IMR-90 (cell line): ENCODE data around the gene RARS1. TPM values are rescaled to one million over a fixed set of nuclear protein-coding genes. Genes with fewer than 3 reads are reported as not detected.

ENCODE experiments used
- ATAC-seq: fragments of 200-7000 bp; cut with Tn5 transposase; 2 replicates; pipeline ENCODE4 v1.9.1; 2020; ENCODE audit warnings: low read depth, mild to moderate bottlenecking, moderate library complexity
- BruUV-seq: library from RNA; stranded (reverse); fragments of 400-500 nt; replicated peaks from 2 replicates; lab custom pipeline; 2021; lab: Mats Ljungman, UMichigan
- CTCF ChIA-PET: fragments of 300-600 bp; formaldehyde crosslinking; extraction: SDS; loops from one replicate; lab custom pipeline; 2021; ENCODE audit warnings: antibody characterized with exemption; lab: Yijun Ruan, JAX
- POLR2A ChIA-PET: fragments of 300-600 bp; sonication (Branson Sonifier 250); formaldehyde crosslinking; loops from one replicate; lab custom pipeline; 2022; ENCODE audit warnings: antibody characterized with exemption; ENCODE audit not compliant: unreplicated experiment; lab: Charles Lee
- DNase-seq: peaks from one replicate; pipeline ENCODE4 v3.0.0; 2013
- H2AFZ ChIP-seq: replicated peaks from 2 replicates; pipeline ENCODE3; 2013; ENCODE audit warnings: low read length, mild to moderate bottlenecking; ENCODE audit not compliant: poor library complexity
- H2AK5ac ChIP-seq: 2 replicates; pipeline ENCODE4 v1.6.1; 2013; ENCODE audit warnings: low read depth, low read length, inconsistent platforms
- H2AK9ac ChIP-seq: replicated peaks from 2 replicates; pipeline ENCODE3; 2013; ENCODE audit warnings: mild to moderate bottlenecking, low read depth, low read length, moderate library complexity; ENCODE audit not compliant: poor library complexity
- H2BK120ac ChIP-seq: 2 replicates; pipeline ENCODE4 v1.6.1; 2013; ENCODE audit warnings: low read depth, low read length, inconsistent platforms
- H2BK15ac ChIP-seq: 3 replicates; pipeline ENCODE4 v1.6.1; 2013; ENCODE audit warnings: low read depth, low read length, inconsistent platforms
- H2BK20ac ChIP-seq: 2 replicates; pipeline ENCODE4 v1.6.1; 2013; ENCODE audit warnings: low read depth, mild to moderate bottlenecking, inconsistent platforms, low read length, moderate library complexity
- H2BK5ac ChIP-seq: 2 replicates; pipeline ENCODE4 v1.6.1; 2013; ENCODE audit warnings: mild to moderate bottlenecking, low read depth, low read length, inconsistent platforms; ENCODE audit not compliant: poor library complexity, severe bottlenecking
- H3K14ac ChIP-seq: replicated peaks from 2 replicates; pipeline ENCODE4 v1.6.1; 2013; ENCODE audit warnings: low read depth, low read length, inconsistent platforms
- H3K18ac ChIP-seq: 2 replicates; pipeline ENCODE4 v1.6.1; 2013; ENCODE audit warnings: low read depth, low read length, control low read depth
- H3K23ac ChIP-seq: 2 replicates; pipeline ENCODE4 v1.6.1; 2013; ENCODE audit warnings: low read depth, low read length, inconsistent platforms
- H3K27ac ChIP-seq: 2 replicates; pipeline ENCODE4 v1.5.1; 2013; ENCODE audit warnings: mild to moderate bottlenecking, control low read depth, low read length; ENCODE audit not compliant: insufficient read depth
- H3K27me3 ChIP-seq: 2 replicates; pipeline ENCODE4 v1.6.1; 2013; ENCODE audit warnings: low read length; ENCODE audit not compliant: control insufficient read depth, insufficient read depth
- H3K36me3 ChIP-seq: 2 replicates; pipeline ENCODE4 v1.6.1; 2013; ENCODE audit warnings: low read length, mixed read lengths; ENCODE audit not compliant: control insufficient read depth, insufficient read depth
- H3K4ac ChIP-seq: 2 replicates; pipeline ENCODE4 v1.6.1; 2013; ENCODE audit warnings: low read depth, low read length, inconsistent platforms
- H3K4me1 ChIP-seq: 2 replicates; pipeline ENCODE4 v1.6.1; 2013; ENCODE audit warnings: low read length, mixed read lengths; ENCODE audit not compliant: control insufficient read depth, insufficient read depth
- H3K4me2 ChIP-seq: 2 replicates; pipeline ENCODE4 v1.6.1; 2013; ENCODE audit warnings: low read depth, mild to moderate bottlenecking, control low read depth, low read length, moderate library complexity
- H3K4me3 ChIP-seq: 2 replicates; pipeline ENCODE4 v1.5.1; 2013; ENCODE audit warnings: low read depth, mild to moderate bottlenecking, control low read depth, low read length, moderate library complexity; ENCODE audit not compliant: insufficient read depth
- H3K56ac ChIP-seq: 2 replicates; pipeline ENCODE4 v1.6.1; 2013; ENCODE audit warnings: low read length, inconsistent platforms; ENCODE audit not compliant: insufficient read depth; ENCODE audit errors: extremely low read depth
- H3K79me1 ChIP-seq, 2 experiments: 2 replicates each; pipeline ENCODE4 v1.6.1; 2013; ENCODE audit warnings: low read length in 2 of 2, inconsistent platforms in 1 of 2, low read depth in 1 of 2
- H3K9ac ChIP-seq: 2 replicates; pipeline ENCODE4 v1.6.1; 2013; ENCODE audit warnings: low read depth, low read length, control low read depth
- H3K9me1 ChIP-seq: 2 replicates; pipeline ENCODE4 v1.6.1; 2013; ENCODE audit warnings: low read length, inconsistent platforms; ENCODE audit not compliant: insufficient read depth
- H3K9me3 ChIP-seq: 2 replicates; pipeline ENCODE4 v1.6.1; 2013; ENCODE audit warnings: low read length; ENCODE audit not compliant: control insufficient read depth, insufficient read depth
- H4K20me1 ChIP-seq: 2 replicates; pipeline ENCODE4 v1.6.1; 2013; ENCODE audit warnings: low read length, inconsistent platforms; ENCODE audit not compliant: insufficient read depth
- H4K5ac ChIP-seq: 2 replicates; pipeline ENCODE4 v1.6.1; 2013; ENCODE audit warnings: mild to moderate bottlenecking, low read depth, low read length, control low read depth
- H4K8ac ChIP-seq, 2 experiments: 2 replicates each; pipeline ENCODE4 v1.6.1; 2013; ENCODE audit warnings: low read depth in 2 of 2, low read length in 2 of 2, control low read depth in 1 of 2, inconsistent platforms in 1 of 2
- H4K91ac ChIP-seq: 2 replicates; pipeline ENCODE4 v1.6.1; 2013; ENCODE audit warnings: low read depth, low read length, inconsistent platforms; ENCODE audit not compliant: insufficient read depth
- BHLHE40 ChIP-seq: fragments of 150-350 bp; IDR thresholded peaks from 2 replicates; pipeline ENCODE4 v1.6.1; 2016; ENCODE audit warnings: mild to moderate bottlenecking, low read depth, low read length
- CEBPB ChIP-seq: IDR thresholded peaks from 2 replicates; pipeline ENCODE4 v1.6.1; 2012; ENCODE audit warnings: low read depth, low read length, improper control_type of control experiment
- CHD1 ChIP-seq: IDR thresholded peaks from 2 replicates; pipeline ENCODE4 v1.6.1; 2012; ENCODE audit warnings: low read depth, low read length, improper control_type of control experiment
- FOS ChIP-seq: fragments of 150-350 bp; IDR thresholded peaks from 2 replicates; pipeline ENCODE4 v1.6.1; 2016; ENCODE audit warnings: low read depth, low read length
- MAFK ChIP-seq: IDR thresholded peaks from 2 replicates; pipeline ENCODE4 v1.6.1; 2012; ENCODE audit warnings: low read depth, low read length, improper control_type of control experiment
- MXI1 ChIP-seq: IDR thresholded peaks from 2 replicates; pipeline ENCODE4 v1.6.1; 2012; ENCODE audit warnings: low read depth, mild to moderate bottlenecking, low read length, moderate library complexity, borderline replicate concordance
- NFE2L2 ChIP-seq: fragments of 150-350 bp; IDR thresholded peaks from 2 replicates; pipeline ENCODE4 v1.6.1; 2016; ENCODE audit warnings: low read depth, mild to moderate bottlenecking, low read length
- POLR2A ChIP-seq: IDR thresholded peaks from 2 replicates; pipeline ENCODE4 v1.6.1; 2012; ENCODE audit warnings: mild to moderate bottlenecking, low read depth, low read length
- RAD21 ChIP-seq: IDR thresholded peaks from 2 replicates; pipeline ENCODE4 v1.6.1; 2012; ENCODE audit warnings: low read length, improper control_type of control experiment
- RCOR1 ChIP-seq: IDR thresholded peaks from 2 replicates; pipeline ENCODE4 v1.6.1; 2012; ENCODE audit warnings: mild to moderate bottlenecking, low read length, improper control_type of control experiment; ENCODE audit not compliant: insufficient replicate concordance
- RFX5 ChIP-seq: IDR thresholded peaks from 2 replicates; pipeline ENCODE4 v1.8.0; 2012; ENCODE audit warnings: low read depth, mild to moderate bottlenecking, low read length, moderate library complexity
- SMC3 ChIP-seq: fragments of 150-350 bp; IDR thresholded peaks from 2 replicates; pipeline ENCODE4 v1.6.1; 2016; ENCODE audit warnings: low read depth, mild to moderate bottlenecking, antibody characterized with exemption, low read length, moderate library complexity
- dilution Hi-C: fragments of 300-500 bp; cut with HindIII; formaldehyde crosslinking; loops from one replicate; pipeline ENCODE4 v1.14.3; 2018; ENCODE audit warnings: low sequenced_read_pairs; ENCODE audit not compliant: unreplicated experiment
- in situ Hi-C: fragments of 300-500 bp; cut with MboI; formaldehyde crosslinking; loops from 3 replicates; pipeline ENCODE4 v1.14.3; 2019; ENCODE audit warnings: low sequenced_read_pairs, inconsistent platforms, mixed read lengths
- intact Hi-C: fragments of 100-400 bp; cut with micrococcal nuclease; formaldehyde crosslinking; loops from 2 replicates; pipeline ENCODE4 v1.10.0; 2022
- polyA plus RNA-seq, 3 experiments: library from polyadenylated mRNA; depleted of rRNA; stranded (reverse); fragments of >200 nt; gene quantifications; 2 replicates each; pipeline ENCODE4 v1.2.3, GENCODE V29; 2012; ENCODE audit warnings: low replicate concordance in 1 of 3
- total RNA-seq: library from RNA; depleted of rRNA; stranded (reverse); fragments of >200 nt; gene quantifications from 2 replicates; pipeline ENCODE4 v1.2.3, GENCODE V29; 2012
- TF ChIP-seq, protein P1 (sequence below): conservative IDR thresholded peaks from 2 replicates; pipeline ENCODE4 v1.5.1; 2012; ENCODE audit warnings: mild to moderate bottlenecking, low read depth, low read length, improper control_type of control experiment
- TF ChIP-seq, protein P2 (sequence below): fragments of 150-350 bp; IDR thresholded peaks from 2 replicates; pipeline ENCODE4 v1.6.1; 2016; ENCODE audit warnings: low read depth, mild to moderate bottlenecking, low read length, moderate library complexity, borderline replicate concordance
- TF ChIP-seq, protein P3 (sequence below): fragments of 150-350 bp; IDR thresholded peaks from 2 replicates; pipeline ENCODE4 v1.6.1; 2017; ENCODE audit warnings: mild to moderate bottlenecking, antibody characterized with exemption, low read length, low read depth

RARS1 gene
- total and polyA plus RNA-seq, 2 of the 4 experiments (the other 2 are of a cell fraction): 80.4 to 153 TPM

DNA sequence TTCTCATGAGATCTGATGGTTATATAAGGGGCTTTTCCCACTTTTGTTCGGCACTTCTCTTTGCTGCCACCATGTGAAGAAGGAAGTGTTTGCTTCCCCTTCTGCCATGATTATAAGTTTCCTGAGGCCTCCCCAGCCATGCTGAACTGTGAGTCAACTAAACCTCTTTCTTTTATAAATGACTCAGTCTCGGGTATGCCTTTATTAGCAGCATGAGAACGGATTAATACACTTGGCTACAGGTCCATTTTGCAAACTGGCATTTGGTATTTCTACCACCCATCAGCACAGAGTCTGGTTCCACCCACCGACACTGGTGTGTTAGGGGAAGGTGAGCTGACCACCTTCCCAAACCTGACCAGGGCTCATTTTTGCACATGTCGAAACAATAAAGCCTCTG, 47.9 kb upstream of the RARS1 start (continued):
- TF ChIP-seq CHD1 (no peak), NFE2L2 (no peak), POLR2A (no peak)

DNA sequence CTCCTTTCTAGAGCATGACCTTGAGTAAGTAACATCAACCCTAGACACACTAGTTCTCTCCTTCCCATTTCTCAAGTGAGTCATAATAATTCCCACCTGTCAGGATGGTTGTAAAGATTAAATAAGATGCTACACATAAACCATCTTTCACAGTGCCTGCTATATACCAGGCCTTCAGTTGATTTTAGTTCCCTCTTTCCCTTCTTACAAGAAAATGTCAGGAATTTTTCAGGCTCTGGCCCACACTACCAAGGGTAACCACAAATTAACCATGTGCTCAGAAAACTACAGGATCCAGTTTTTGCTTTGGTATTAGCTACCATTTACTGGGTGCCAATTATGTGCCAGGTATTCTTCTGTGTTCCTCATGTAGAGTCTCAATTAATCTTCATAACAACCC, 42.7 kb upstream of the RARS1 start:
- no peak overlapping the region for H3K23ac ChIP-seq
- dilution Hi-C loops: no loop called here
- no peaks in the 10 kb centered on the region for H3K79me1 ChIP-seq
- ChIA-PET CTCF (no interaction called here), POLR2A (no interaction called here)
- no peaks in the 10 kb centered on the region for H3K27me3 ChIP-seq
- H3K27ac ChIP-seq: no peak overlapping the region
- no peak overlapping the region for H3K14ac ChIP-seq
- DNase-seq: no peak
- H2AK9ac ChIP-seq: no peak overlapping the region
- no peak overlapping the region for H3K56ac ChIP-seq
- in situ Hi-C loops: loop anchor here (25.0 kb wide), 1 partner anchor 156 kb away; the partner anchor contains the start of gene WWC1
- no peak overlapping the region for H3K18ac ChIP-seq
- peaks cover 2% of the 10 kb centered on the region; the same call in 1 of the 2 replicates for H3K4me1 ChIP-seq
- no peak overlapping the region for H2BK15ac ChIP-seq
- H4K5ac ChIP-seq: no peak overlapping the region
- no peak overlapping the region for H3K9ac ChIP-seq
- 0 out of 2 replicates have a peak, but pooled peaks have one; percentile 27 for ATAC-seq
- no peak overlapping the region for H2AFZ ChIP-seq
- H3K9me1 ChIP-seq: no peaks in the 10 kb centered on the region
- no peaks in the 10 kb centered on the region for H3K9me3 ChIP-seq
- no peaks in the 10 kb centered on the region for H4K20me1 ChIP-seq
- intact Hi-C loops: no loop called here
- no peak overlapping the region for H3K4me3 ChIP-seq
- H3K36me3 ChIP-seq: peaks cover 7% of the 10 kb centered on the region
- H4K91ac ChIP-seq: no peak overlapping the region
- no peak overlapping the region for H2AK5ac ChIP-seq
- BruUV-seq: no TSS peak
- H2BK5ac ChIP-seq: no peak overlapping the region
- H4K8ac ChIP-seq: no peak overlapping the region
- no peak overlapping the region for H3K4ac ChIP-seq
- no peak overlapping the region for H2BK120ac ChIP-seq
- no peak overlapping the region for H2BK20ac ChIP-seq
- H3K4me2 ChIP-seq: no peak overlapping the region
- TF ChIP-seq FOS (no peak), POLR2A (no peak), RFX5 (no peak), SMC3 (no peak), NFE2L2 (no peak), CEBPB (no peak), MXI1 (no peak), RAD21 (no peak), RCOR1 (no peak), BHLHE40 (no peak), MAFK (no peak), CHD1 (no peak)
- TF ChIP-seq, protein P1, sequence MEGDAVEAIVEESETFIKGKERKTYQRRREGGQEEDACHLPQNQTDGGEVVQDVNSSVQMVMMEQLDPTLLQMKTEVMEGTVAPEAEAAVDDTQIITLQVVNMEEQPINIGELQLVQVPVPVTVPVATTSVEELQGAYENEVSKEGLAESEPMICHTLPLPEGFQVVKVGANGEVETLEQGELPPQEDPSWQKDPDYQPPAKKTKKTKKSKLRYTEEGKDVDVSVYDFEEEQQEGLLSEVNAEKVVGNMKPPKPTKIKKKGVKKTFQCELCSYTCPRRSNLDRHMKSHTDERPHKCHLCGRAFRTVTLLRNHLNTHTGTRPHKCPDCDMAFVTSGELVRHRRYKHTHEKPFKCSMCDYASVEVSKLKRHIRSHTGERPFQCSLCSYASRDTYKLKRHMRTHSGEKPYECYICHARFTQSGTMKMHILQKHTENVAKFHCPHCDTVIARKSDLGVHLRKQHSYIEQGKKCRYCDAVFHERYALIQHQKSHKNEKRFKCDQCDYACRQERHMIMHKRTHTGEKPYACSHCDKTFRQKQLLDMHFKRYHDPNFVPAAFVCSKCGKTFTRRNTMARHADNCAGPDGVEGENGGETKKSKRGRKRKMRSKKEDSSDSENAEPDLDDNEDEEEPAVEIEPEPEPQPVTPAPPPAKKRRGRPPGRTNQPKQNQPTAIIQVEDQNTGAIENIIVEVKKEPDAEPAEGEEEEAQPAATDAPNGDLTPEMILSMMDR: no peak
- TF ChIP-seq, protein P2, sequence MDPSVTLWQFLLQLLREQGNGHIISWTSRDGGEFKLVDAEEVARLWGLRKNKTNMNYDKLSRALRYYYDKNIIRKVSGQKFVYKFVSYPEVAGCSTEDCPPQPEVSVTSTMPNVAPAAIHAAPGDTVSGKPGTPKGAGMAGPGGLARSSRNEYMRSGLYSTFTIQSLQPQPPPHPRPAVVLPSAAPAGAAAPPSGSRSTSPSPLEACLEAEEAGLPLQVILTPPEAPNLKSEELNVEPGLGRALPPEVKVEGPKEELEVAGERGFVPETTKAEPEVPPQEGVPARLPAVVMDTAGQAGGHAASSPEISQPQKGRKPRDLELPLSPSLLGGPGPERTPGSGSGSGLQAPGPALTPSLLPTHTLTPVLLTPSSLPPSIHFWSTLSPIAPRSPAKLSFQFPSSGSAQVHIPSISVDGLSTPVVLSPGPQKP: no peak
- TF ChIP-seq, protein P3, sequence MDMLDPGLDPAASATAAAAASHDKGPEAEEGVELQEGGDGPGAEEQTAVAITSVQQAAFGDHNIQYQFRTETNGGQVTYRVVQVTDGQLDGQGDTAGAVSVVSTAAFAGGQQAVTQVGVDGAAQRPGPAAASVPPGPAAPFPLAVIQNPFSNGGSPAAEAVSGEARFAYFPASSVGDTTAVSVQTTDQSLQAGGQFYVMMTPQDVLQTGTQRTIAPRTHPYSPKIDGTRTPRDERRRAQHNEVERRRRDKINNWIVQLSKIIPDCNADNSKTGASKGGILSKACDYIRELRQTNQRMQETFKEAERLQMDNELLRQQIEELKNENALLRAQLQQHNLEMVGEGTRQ: no peak
